Stimulated activated CD4-positive, alpha-beta T cell treated with anti-CD3 and anti-CD28 coated beads, TNF-alpha, amount 100 ng/mL, for 24 hours (primary cell): Measurements from ENCODE around the gene AIRE.
"Not testable (repeated sequence)": the region's sequence is repeated elsewhere in the genome, so short reads cannot be mapped to it uniquely, and the experiment has no call there.

Experiments used
- DNase-seq, 3 experiments: peaks; one replicate each; pipeline ENCODE4 v3.0.0-alpha.2; 2020; ENCODE audit warnings: low read depth in 3 of 3

Gene AIRE

DNA sequence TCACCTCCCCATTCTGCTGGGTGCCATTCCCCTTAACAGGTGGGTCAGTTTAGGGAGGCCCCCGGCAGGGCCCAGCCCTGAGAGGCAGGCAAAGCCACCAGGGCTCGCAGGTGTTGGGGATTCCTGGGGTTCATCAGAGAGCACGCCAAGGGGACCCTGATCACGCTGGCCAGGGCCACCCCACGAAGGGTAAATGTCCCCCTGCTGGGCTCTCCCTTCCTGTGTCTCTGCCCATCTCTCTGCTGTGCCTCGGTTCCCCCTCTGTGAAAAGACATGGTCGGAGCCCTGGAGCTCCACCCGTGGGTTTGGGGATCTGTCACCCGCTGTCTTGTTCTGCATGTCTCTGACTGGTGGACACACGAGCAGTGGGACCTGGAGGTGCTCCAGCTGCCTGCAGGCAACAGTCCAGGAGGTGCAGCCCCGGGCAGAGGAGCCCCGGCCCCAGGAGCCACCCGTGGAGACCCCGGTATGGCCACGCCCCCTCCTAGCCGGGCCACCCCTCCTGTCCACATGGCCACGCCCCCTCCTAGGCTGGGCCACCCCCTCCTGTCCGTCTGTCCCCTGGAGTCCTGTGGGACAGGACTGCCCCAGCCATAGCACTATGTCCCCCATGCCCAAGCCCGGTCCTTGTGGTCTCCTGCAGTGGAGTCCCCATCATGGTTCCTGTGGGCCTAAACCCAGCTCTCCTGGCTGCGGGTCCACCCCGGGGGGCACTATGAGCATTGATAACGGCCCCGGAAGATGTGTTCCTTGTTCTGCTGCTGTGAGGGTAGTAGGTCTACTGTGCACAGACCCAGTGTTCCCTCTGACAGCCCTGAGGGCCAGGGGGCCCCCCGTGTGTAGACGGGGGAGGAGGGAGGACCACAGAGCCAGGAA is 6.5 kb downstream of the AIRE start:
- DNase-seq = no peak

DNA sequence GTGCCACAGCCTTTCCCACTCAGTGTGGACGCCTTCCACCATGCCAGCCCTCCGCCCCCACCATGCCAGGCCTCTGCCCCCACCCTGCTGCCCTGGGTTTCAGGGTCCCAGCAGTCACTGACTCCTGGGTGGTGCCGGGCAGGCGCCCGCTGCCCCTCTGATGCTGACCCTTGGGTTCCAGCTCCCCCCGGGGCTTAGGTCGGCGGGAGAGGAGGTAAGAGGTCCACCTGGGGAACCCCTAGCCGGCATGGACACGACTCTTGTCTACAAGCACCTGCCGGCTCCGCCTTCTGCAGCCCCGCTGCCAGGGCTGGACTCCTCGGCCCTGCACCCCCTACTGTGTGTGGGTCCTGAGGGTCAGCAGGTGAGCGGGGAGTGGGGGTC is 7.1 kb downstream of the AIRE start:
- DNase-seq = no peak

DNA sequence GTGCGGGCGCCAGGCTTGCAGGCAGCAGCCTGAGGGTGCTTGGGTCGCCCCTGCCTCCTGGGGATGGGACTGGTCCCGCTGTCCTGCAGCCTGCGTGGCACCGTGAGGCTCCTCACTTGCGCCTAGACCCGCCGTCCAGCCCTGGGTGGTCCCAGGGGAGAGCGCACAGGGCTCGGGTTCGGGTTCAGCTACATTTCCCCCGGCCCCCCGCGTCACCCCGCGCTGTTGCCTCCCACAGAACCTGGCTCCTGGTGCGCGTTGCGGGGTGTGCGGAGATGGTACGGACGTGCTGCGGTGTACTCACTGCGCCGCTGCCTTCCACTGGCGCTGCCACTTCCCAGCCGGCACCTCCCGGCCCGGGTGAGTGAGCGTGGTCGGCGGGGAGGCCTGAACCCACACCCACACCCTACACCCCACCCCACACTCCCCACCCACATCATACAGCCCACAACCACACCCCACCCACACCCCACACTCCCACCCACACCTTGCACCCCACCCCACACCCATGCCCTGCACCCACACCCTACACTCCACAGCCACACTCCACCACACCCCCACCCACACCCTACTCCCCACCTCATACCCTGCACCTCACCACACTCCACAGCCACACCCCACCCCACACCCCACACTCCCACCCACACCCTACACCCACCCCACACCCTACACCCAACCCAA is 8.0 kb downstream of the AIRE start:
- DNase-seq = no peak

DNA sequence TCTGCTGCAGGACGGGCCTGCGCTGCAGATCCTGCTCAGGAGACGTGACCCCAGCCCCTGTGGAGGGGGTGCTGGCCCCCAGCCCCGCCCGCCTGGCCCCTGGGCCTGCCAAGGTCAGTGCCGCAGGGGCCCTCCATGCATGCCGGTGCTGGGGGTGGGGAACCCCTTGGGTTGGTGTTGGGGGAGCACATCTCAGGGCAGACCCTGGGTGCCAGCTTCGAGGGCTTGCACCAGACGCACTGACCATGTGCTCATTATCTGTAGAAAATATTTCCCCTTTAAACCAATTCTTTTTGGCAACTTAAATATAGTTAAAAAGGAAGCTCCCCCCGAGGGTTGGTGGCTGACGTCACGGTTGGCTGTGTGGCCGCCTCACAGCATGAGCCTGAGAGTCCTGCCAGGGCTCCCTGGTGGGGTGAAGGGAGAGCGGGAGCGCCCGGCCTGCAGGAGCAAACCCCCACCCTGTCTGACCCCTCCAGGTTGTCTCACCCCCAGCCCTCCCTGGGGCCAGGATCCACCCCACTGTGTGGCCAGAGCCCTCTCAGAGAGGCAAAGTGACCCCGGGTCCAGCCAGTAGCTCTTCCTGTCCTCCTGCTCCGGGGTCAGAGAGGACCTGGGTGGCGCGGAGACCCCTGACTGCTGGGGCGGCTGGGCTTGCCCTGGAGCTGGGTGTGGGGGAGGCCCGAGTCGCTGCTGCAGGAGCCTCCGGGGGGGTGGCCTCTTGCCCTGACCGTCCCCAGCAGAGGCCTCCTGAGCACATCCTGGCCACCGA is 8.9 kb downstream of the AIRE start:
- DNase-seq = no peak

DNA sequence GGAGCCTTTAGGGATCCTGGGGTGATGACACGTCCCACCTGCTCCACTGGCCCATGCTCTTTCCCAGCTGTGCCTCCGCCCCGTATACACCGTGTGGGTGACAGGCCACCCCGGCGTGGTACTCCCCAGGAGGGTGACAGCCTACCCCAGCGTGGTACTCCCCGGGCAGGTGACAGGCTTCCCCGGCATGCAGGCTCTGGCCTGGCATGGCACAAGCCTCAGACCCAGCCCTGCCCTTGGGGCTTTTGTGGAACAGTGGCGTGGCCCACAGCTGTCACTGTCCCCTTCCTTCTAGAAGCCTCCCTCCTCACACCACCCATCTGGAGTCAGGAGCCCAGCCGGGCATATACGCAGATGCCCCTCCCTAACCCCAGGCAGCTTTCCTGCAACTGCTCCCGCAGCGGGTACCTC is 9.5 kb downstream of the AIRE start:
- no peak for DNase-seq

DNA sequence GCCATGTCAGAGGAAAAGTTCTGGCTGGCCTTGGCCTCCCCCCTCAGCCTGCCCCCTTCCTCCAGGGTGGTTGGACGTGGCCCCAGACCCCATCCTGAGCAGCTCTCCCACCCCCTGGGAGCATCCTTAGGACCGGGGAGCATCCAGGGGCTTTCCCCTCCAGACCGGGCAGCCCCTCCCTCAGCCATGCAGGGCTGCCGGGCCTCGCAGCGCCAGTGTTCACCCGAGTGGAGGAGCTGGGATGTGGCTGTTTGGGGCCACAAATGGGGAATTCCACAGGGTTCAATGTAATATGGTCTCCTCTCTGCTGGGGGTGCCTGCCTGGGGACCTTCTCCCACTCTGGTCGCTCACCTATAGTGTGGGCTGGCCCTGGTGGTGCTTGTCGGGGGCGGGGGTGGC is 10.0 kb downstream of the AIRE start:
- DNase-seq = no peak

DNA sequence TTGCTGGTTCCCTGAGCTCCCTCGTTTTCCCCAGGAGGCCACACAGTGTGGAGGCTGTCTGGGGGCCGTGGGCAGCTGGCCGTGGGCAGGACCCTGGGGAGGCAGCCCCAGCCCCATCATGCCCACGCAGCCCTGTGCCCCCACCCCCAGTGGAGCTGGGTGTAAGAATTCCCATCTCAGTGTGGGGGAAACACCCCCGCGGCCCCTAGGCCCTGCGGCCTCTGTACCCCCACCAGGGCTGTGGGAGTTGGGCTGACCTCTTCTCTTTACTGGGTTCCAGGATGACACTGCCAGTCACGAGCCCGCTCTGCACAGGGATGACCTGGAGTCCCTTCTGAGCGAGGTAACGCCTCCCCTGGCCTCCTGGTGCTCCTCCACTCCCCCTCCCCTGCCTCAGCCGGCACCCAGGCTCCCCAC is 10.4 kb downstream of the AIRE start:
- DNase-seq = no peak

DNA sequence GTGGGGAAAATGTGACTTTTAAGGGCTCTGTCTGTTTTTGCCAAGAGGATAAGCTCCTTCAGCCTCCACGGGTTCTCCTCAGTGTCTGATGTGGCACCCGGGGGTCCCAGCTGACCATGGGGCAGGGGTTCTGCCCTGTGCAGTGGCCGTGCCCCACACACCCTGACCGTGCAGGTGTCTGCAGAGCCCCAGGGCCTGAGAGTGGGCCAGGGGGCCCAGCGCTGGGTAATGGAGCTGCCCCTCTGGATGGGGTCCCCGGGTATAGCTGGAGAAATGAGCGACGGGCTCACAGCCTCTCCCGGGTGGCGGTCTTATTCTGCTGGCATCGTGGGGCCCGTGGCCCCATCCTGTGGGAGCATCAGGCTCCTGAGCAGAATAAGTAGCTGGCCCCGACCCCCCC is 11.2 kb downstream of the AIRE start:
- no peak for DNase-seq

DNA sequence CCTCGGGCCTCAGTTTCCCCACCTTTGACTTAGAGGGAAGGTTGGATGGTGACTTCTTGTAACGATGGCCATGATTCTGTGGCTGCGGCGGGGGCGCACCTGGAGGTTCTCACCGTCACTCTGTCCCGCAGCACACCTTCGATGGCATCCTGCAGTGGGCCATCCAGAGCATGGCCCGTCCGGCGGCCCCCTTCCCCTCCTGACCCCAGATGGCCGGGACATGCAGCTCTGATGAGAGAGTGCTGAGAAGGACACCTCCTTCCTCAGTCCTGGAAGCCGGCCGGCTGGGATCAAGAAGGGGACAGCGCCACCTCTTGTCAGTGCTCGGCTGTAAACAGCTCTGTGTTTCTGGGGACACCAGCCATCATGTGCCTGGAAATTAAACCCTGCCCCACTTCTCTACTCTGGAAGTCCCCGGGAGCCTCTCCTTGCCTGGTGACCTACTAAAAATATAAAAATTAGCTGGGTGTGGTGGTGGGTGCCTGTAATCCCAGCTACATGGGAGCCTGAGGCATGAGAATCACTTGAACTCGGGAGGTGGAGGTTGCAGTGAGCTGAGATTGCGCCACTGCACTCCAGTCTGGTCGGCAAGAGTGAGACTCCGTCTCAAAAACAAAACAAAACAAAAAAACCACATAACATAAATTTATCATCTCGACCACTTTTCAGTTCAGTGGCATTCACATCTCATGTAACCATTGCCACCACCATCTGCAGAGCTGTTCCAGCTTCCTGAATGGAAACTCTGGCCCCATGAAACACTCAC is 12.0 kb downstream of the AIRE start:
- DNase-seq = peak; percentile 51 to 78 (median 58)

DNA sequence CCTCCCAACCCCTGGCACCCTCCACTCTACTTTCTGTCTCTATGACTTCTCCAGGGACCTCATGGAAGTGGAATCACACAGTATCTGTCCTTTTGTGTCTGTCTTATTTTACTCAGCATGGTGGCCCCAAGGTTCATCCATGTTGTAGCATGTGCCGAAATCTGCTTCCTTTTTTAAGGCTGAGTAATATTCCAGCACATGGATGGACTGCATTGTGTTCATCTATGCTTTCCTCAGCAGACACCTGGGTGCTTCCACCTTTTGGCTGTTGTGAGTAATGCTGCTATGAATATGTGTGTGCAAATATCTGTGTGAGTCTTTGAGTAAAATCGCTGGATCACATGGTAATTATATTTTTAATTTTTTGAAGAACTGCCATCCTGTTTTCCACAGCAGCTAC is 12.6 kb downstream of the AIRE start:
- DNase-seq = no peak

DNA sequence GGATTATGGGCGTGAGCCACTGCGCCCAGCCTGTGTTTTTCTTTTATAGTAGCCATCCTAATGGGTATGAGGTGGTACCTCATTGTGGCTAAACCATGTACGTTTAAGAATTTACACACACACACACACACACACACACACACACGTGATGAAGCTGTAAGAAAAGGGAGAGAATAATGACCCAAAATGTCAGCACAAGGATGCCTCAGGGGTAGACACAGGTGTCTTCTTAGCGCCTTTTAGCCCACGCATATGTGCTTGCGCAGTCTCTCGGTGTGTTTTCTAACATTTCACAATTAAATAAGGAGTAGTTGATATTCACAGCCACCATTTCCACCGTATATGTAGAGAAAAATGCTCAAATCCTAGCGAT is 13.4 kb downstream of the AIRE start:
- no peak for DNase-seq

DNA sequence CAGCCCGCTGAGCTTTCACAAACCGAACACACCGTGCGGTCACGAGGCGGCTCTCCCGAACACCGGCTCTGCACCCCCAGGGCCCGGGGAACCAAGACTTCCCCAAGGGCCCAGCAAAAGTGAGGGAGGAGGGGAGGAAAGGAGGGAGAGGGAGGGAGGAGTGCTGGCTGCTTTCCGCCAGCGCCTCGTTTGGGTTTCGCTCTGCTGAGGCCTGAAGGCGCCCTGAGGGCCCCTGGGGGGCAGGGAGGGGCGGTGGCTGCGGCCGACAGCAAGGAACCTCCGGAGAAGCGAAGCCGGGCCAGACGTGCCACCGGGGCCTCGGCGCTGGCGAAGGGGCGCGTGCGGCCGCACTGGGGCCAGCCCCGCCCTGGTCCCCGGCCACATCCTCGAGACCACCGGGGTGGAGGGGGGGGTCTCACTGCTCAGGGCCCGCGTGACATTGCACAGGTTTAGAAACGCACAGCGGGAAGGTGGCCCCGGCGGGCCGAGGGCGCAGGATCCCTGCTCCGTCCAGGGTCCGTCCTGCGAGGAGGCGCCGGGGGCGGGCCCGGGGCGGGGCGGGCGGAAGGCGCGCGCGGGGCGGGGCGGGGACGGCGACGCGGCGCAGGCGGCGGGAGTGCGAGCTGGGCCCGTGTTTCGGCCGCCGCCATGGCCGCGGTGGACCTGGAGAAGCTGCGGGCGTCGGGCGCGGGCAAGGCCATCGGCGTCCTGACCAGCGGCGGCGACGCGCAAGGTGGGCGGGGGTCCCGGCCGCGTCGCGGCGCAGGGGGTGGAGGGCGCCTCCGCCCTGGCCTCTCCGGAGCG is 14.0 kb downstream of the AIRE start, which contains the start of gene PFKL:
TSS of gene PFKL (plus strand) at position 596 of the 804 bp plus-strand sequence. CDS start at position 649, 53 bp downstream.
- peak; percentile 17 to 73 (median 24) for DNase-seq

DNA sequence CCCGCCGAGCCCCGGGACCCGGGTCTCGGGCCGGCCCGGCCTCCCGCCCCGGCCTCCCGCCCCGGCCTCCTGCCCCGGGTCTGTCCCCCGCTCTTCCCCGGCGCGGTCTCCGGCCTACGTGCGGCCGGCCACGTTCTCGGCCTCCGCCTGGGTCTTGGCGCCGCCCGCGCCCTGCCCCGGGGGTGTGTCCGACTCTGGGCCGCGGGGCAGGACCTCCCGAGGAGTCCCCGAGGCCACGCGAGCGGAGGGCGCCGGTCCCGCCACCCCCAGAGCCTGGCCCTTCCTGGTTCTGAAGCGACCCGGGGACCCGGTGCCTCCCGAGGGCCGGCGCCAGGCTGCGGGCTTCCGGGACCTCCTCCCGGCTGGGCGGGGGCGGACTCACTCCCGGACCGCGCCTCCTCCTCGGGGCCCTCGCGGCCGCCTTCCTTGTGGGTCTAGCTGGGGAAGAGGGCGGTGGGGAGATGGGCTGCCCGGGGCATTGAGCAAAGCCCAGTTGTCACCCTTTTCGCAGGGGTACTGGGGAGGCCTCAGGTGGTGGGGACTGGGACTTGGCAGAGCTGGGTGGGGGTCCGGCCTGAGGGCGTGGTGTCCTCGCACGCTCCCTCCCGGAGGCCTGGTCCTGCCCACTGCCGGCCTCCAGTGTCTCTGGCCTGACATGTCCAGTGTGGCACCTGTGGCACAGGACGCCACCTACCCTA is 14.7 kb downstream of the AIRE start:
- DNase-seq = peak; percentile 27 to 68 (median 45)

DNA sequence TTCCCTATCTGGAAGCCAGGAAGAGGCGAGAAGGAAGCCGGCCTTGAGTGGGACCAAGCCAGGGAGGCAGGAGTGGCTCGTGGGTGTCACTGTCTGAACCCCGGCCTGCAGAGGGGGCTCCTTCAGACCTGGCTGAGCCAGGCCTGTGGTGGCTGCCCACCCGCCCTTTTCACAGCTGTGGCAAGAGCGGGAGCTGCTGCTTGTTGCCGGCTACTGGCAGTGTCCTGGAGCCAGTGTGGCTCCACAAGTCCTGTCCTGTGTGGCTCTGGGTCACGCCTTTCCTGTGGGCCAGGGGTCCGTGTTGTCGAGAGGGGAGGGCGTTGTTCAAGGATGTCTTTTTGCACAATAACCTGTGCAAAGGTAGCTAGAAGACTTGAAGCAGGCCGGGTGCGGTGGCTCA is 15.5 kb downstream of the AIRE start:
- no peak for DNase-seq

DNA sequence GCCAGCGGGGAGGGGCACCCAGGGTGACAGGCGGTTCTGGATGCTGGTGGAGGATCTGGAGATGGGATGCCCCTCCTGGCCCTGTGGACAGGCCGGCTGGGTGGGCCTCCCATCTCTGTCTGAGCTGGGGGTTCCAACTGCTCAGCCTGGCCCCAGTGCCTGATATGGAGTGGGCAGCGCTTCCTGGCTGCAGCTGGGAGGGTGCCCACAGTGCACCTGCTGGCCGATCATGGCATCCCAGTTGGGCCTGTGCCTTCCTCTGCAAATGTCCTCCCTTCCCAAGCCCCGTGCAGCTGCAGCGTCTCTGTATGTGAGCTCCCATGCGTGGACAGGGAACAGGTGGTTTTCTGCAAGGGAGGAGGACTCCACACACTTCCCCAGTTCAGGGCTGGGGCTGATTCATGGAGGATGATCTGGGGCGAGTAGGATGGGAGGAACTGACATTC is 16.3 kb downstream of the AIRE start:
- no peak for DNase-seq

DNA sequence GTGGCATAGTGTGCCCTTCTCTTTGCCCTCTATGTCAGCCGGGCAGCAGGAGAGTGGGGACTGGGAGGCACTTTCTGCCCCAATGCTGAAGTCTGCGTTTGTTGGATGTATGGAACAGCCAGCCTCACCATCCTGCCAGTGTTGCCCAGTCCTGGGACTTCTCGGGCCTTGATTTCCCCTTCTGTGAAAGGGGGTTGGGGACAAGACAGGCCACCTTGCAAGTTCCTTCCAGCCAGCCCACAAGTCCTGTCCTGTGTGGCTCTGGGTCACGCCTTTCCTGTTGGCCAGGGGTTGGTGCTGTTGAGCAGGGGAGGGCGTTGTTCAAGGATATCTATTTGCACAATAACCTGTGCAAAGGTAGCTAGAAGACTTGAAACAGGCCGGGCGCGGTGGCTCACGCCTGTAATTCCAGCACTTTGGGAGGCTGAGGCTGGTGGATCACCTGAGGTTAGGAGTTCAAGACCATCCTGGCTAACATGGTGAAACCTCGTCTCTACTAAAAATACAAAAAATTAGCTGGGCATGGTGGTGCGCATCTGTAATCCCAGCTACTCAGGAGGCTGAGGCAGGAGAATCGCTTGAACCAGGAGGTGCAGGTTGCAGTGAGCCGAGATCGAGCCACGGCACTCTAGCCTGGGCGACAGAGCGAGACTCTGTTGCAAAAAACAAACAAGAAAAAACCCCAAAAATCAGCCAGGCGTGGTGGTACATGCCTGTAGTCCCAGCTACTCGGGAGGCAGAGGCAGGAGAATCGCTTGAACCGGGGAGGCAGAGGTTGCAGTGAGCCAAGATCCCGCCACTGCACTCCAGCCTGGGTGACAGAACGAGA is 17.1 kb downstream of the AIRE start:
- not testable (repeated sequence) for DNase-seq

DNA sequence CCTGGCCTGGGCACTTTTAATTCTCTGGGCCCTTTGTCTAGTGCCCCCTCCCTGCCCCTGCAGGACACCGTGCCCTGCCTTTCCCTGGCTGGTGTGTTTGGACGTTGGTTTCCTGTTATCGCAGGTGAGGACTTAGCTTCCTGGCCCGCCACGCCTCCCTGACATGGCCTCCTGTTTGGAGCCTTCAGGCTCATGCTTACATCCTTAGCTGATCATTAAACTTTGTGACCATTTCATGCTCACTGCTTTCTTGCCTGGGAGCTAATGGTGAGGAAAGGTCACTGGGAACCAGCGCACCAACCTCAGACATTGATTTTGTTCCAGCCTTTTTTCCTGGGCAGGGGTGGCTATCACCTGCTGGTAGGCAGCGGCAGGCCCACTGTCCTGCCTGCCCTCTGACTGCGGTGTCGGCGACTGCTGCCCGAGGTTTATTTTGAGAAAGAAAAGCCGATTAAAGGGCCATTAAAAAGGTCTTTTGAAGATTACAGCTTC is 17.9 kb downstream of the AIRE start:
- no peak for DNase-seq

DNA sequence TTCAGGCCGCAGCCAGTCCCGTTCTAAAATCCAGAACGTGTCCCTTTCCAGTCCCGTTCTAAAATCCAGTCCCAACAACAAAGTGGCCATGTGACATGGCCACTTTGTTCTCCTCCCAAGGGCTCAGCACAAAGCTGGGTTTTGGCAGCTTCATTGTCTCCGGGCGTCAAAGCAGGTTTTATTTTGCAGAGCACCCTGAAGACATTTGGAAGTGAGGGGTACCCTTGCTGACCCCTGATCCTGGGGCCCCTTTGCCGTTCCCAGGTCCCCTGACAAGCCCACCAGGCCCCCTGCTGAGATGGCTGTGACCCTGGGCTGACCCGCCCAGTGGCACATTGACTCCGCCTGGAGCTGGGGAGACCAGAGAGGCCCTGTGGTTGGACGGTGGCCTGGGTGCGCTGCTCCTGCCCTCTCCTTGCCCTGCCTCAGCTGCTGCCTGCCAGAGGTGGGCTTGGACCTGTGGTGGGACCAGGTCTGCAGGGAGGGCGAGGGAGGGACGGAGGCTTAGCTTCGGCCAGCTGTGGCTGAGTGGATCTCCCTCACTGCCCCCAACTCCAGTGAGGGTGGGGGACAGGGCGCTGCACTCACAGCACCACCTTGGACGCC is 18.4 kb downstream of the AIRE start:
- no peak for DNase-seq

DNA sequence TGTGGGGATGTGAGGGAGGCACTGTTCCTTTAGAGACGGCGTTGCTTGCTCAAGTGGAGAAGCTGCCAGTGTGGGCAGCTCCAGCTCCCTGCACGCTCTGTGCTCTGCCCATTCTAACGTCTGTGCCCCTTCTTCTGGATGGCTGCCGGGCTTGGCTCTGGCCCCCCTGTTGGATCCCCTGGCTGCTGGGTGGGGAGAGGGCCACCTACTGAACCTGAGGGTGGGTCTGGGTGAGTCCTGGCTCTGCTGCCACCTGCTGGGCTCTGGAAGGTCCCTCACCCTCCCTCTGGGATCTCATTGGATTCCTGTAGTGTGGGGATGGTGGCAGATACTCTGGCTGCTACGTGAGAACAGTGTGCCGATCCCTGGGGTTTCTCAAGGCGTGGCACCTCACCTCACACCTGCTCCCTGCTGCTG is 19.2 kb downstream of the AIRE start:
- no peak for DNase-seq
